GM12801 (cell line): ENCODE data around the gene CDK5RAP2.

ENCODE experiments used
- TF ChIP-seq, protein P1 (sequence below): IDR thresholded peaks from one replicate; pipeline ENCODE4 v1.5.1; 2011; ENCODE audit warnings: control low read depth; ENCODE audit not compliant: insufficient read length; ENCODE audit errors: extremely low read depth

Gene CDK5RAP2

DNA sequence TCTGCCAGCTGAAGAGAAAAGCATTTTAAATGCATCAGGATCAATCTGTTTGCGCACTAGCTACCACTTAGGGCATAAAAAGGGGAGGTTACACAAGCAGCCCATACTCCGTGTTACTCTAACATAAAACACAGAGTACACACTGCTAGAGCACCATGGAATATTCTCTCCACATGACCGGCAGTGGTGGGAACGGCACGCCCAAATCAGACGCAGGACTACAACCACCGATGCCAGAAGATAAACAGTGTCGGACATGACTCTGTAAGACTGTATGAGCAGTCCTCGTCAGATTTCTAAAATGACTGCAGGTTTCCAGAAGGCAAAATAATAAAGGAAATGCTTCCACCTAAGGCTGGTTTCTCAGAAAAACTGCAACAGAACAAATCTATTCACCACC, 40.0 kb downstream of the CDK5RAP2 start:
- TF ChIP-seq, protein P1, sequence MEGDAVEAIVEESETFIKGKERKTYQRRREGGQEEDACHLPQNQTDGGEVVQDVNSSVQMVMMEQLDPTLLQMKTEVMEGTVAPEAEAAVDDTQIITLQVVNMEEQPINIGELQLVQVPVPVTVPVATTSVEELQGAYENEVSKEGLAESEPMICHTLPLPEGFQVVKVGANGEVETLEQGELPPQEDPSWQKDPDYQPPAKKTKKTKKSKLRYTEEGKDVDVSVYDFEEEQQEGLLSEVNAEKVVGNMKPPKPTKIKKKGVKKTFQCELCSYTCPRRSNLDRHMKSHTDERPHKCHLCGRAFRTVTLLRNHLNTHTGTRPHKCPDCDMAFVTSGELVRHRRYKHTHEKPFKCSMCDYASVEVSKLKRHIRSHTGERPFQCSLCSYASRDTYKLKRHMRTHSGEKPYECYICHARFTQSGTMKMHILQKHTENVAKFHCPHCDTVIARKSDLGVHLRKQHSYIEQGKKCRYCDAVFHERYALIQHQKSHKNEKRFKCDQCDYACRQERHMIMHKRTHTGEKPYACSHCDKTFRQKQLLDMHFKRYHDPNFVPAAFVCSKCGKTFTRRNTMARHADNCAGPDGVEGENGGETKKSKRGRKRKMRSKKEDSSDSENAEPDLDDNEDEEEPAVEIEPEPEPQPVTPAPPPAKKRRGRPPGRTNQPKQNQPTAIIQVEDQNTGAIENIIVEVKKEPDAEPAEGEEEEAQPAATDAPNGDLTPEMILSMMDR: no peak

DNA sequence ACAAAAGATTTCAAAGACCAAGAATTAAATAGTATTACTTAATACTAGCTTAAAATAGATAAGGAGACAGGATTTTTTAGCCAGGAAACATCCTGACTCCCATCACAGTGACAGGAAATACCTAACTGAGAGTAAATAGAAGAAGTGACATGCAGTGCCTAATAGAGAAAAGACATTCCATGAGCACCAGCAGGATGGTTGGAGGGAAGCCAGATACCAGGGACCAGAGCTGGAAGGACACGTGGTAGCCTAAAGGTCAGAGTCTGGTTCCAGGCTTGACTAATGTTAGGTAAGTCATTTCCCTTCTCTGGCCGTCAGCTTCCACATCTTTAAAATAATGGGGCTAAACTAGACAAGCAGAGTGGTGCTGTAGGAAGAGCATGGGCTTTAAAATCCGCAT, 41.6 kb downstream of the CDK5RAP2 start:
- TF ChIP-seq, protein P1: no peak

DNA sequence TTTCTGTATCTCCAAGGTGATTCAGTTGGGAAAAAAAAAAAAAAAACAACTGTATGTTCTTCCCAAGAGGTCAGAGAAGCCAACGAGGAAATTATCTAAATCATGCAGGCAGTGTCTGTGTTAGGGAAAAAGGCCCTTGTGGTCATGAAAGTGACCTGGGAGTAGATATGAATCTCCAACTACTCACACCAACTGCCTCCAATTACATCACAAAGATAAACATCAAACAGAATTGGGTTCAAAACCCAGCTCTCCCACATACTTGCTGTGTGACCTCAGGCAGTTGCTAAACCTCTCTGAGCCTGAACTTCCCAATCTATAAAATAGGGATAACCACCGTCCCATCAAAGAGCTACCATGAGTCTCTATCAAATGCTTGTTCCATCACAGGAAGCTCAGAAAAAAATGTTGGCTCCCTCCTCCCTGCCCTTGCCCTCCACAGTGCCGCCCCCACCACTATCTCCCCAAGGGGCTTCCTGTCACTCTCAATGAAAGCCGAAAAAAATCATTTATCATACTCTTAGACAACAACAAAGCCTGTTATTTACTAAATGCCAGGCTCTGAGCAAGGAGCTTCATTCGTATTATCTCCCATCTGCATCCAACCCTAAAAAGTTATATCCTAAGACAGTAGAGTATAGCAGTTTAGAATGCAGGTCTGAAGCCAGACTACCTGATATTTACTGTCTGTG, 42.9 kb downstream of the CDK5RAP2 start:
- TF ChIP-seq, protein P1: no peak

DNA sequence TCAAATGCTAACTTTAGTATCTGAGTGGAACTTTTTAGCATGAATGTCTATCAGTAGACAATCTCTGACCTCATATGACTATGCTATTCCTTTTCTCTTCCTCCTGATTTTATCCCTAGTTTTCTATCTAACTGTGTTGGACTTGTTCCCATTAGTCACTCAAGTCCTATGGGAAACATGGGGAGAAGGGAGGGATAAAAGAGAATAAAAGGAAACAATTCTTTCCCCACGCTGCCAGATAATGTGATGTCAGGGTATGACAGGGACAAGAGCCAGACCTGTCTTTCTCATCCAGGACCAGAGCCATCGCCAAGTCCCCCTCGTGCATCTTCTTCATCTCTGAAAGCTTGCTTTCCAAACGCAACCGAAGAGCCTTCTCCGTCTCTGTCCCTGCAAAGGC, 43.9 kb downstream of the CDK5RAP2 start:
- TF ChIP-seq, protein P1: no peak

DNA sequence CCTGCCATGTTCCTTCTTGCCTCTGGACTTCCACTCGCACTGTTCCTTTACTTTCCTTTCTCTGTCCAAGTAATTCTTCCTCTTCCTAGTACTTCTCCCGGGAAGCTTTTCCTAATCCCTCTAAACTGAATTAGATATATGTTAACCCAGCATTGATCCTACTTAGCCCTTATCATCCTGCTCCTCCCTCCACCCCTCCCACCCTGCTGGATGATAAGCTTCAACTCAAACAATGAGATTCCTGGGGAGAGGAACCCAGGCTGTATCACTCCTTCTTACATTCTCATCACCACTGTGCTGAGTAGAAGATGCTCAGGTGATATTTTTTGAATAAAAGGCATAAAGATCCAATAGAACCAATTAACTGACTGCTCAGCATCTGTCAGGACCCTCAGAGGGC, 45.7 kb downstream of the CDK5RAP2 start:
- TF ChIP-seq, protein P1: no peak

DNA sequence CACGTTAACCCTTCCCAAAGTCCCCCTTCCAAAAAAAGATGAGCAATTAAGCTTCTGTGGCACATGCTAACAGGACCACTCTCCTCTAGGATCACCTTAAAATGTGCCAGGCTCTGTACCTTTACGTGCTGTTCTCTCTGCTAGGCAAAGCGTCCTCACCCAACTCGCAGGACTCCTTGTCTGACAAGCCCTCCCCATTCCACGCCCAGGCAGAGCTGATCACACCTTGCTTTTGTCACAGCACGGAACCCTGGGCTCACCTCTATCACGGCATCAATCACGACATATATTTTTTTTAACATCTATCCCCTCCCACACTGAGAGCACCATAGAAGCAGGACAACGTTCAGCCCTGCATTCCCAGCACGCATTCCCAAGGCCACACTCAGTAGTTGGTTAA, 47.1 kb downstream of the CDK5RAP2 start:
- TF ChIP-seq, protein P1: no peak

DNA sequence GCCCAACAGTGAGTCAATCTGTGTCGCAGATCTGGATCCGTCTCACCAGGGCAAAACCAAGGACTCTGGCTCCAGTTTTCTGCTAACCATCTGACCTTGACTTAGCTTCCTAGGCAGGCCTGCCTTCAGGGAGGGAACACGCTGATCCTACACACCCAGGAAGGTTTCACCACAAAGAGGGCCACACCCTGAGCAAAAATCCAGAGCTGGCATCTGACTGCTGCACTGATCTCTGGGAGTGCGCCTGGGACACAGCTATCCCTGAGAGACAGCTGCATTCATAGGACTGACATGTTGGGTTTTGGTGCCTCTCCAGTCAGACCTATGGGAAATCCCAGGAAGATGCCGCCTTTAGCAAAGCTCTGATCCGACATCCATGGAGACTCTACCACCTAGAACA, 47.5 kb downstream of the CDK5RAP2 start:
- TF ChIP-seq, protein P1: no peak
